HCEC 1CT (cell line): ENCODE data around the gene BZW2.
A peak's percentile ranks its signal among the peaks of the same experiment; 100 is the strongest.

Source experiments
- DNase-seq: peaks from one replicate; pipeline ENCODE4 v3.0.0-alpha.2; 2017

BZW2 gene

GRCh38 chr7:16645593-16646471 is at the start of gene BZW2, which contains the start of gene ANKMY2:
Gene BZW2 (plus strand): TSS chr7:16646181. CDS start chr7:16665444, 19,263 bp downstream.
Gene ANKMY2 (minus strand): TSS chr7:16645754. CDS start chr7:16645573, 181 bp downstream.
- DNase-seq, result peak; percentile 98

DNA sequence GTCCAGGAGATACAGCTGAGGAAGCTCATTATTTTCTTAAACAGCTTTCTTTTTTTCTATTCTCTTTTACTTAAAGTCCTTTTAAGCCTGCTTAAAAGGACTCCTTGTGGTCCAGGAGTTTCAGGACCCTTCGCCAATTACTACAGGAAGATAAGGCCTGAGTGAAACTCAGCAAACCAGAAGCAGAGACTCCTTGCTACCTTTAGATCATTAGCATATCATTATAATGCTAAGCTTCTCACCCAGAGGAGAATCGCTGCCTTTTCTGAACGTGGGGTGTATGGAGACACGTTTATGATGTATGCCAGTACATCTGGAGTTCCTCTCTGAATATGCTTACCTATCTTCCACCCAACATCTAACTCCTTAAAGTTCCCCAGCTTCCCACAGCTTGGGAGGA is 48.0 kb upstream of the BZW2 start:
- no peak for DNase-seq

DNA sequence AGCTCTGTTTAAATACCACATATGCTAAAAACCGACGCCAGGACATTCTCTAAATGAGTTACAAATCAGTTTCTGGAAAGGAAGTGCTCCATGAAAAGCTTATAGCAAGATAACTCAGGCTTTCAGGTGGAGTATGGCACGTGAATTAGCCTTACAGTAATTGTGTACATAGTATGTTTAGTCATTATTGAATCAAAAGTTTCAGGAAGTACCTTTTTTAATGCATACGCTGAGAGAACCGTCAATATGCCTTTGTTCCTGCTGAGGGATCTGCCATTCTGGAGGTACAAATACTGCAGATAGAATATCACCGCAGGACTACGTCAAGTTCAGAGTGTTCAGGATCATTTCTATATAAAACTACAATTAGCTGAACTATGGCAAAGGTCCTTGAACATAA is 46.1 kb upstream of the BZW2 start:
- no peak for DNase-seq

GRCh38 chr7:16603633-16604032 is 42.3 kb upstream of the BZW2 start:
- no peak for DNase-seq

GRCh38 chr7:16604054-16604453 is 41.9 kb upstream of the BZW2 start:
- DNase-seq, result peak; percentile 36

DNA sequence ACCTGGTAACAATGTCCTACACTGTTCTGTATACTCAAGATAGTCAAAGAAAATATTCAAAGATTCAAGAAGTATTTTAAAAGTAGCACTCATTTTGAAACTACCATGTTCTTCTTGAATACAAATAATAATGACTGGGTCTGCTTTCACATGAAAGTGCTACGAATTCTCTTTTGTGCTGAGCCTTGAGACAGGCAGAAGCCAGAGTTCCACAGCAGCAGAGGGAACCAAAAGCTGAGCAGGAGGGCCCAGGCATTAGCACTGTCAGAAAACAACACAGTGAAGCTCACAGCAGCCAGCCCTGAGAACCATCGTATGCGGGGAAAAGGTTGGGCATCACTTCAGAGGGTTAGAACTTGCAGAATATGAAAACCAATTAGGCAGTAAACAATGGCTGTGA is 39.3 kb upstream of the BZW2 start:
- DNase-seq, result no peak

- DNase-seq, result no peak
Measured at GRCh38 chr7:16609842-16610450, 36.0 kb upstream of the BZW2 start.

GRCh38 chr7:16611711-16612110 is 34.3 kb upstream of the BZW2 start:
- no peak for DNase-seq

- DNase-seq, result no peak
Measured at GRCh38 chr7:16615228-16615627, 30.8 kb upstream of the BZW2 start.

GRCh38 chr7:16616122-16616521 is 29.9 kb upstream of the BZW2 start:
- DNase-seq, result no peak

- DNase-seq, result no peak
Measured at GRCh38 chr7:16616542-16616941, 29.4 kb upstream of the BZW2 start.

- no peak for DNase-seq
Measured at GRCh38 chr7:16619979-16620408, 26.0 kb upstream of the BZW2 start.

- DNase-seq, result no peak
Measured at GRCh38 chr7:16626388-16626787, 19.6 kb upstream of the BZW2 start.

DNA sequence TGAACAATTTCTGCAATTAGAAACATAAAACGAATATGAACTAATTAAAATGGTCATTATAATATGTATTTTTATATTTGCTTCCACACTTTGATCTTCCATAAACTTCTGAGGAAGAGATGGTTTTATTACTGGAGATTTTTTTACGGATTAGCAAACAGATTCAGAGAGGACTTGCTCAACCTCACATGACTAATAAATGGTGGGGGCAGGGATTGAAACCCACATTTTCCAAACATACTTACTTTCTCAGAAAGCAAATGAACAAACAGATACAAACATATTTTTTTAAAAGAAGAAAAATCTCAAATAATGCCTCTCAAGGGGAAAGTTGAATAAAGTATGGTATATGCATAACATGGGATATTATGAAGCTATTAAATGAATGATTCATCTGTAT is 18.7 kb upstream of the BZW2 start:
- DNase-seq, result peak; percentile 59

DNA sequence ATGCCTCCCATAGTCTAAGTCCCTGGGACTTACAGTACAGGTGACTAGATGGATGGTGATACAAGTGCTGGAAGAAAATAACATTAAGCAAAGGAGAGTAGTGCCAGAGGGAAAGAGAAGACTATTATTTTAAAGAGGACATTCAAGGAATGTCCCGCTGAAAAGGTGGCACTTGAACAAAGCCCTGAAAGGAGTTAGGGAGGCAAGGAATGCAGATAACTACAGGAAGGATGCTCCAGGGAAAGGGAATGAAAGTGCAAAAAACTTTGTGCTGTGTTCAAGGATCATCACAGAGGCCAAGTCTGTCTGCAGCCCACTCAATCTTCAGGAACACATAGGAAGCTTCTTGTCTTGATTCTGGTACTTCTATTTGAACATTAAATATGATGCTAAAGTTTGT is 15.3 kb upstream of the BZW2 start:
- no peak for DNase-seq

DNA sequence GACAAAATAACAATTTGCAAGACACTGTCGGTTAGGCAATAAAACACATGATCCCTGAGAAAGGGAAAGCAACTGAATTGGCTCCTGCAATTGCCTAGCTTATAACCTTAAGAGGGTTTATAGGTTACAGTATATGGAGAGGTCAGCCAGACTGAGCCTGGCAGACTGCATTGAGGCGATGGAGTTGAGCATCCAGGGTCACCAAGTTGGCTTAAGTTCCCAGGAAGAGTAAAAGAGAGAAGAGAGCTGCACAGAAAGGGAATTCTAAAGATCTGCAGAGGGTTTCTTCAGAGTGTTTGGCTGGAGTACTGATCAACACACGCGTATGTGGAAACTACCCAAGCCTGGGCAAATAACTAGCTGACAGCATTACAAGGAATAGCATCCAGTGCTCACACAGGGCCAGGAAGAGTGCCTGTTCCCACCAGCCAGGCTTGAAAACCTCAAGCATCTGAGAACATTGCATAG is 11.7 kb upstream of the BZW2 start:
- no peak for DNase-seq

DNA sequence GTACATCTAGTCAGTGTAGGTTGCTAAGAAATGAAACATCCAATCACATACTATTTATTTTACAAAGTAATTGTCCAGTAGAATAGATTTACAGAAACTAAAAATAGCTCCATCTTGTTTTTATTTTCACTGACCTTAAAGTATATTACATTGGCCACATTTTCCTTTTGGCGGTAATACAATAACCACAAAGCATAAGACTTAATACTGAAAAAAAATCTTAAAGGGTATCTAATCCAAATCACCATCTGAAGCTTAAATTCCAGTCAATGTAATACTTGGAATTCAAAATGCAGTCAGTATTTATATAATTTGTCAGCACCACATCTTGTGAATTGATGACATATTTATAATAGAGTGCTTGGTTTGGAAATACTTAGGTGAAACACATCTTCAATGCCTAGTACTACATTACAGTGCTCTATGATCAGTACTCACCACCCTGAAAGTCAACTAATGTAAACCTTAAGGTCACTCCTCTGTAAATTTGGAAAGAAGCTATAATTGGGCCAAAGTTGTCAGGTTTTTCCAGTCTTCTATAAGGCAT is 9.4 kb upstream of the BZW2 start:
- peak; percentile 38 for DNase-seq

DNA sequence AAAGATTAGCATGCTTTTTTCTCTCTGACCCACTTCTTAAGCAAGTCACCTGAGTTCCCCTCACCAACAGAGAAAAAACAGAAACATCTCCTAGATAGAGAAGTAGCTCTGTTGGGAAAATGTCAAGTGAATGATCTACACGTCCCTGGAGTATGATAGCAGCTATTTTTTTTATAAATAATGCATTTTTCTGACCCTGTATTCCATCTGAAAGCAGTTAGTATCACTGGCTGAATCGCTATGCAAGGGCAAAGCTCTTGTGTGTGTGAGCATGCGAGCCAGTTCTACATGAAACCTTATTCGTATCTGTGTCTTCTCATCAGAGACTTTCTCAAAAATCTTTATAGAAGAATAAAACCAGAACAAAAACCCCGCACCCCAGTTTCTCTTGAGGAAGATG is 8.6 kb upstream of the BZW2 start:
- no peak for DNase-seq

- DNase-seq, result no peak
Measured at GRCh38 chr7:16638282-16639280, 7.4 kb upstream of the BZW2 start.

DNA sequence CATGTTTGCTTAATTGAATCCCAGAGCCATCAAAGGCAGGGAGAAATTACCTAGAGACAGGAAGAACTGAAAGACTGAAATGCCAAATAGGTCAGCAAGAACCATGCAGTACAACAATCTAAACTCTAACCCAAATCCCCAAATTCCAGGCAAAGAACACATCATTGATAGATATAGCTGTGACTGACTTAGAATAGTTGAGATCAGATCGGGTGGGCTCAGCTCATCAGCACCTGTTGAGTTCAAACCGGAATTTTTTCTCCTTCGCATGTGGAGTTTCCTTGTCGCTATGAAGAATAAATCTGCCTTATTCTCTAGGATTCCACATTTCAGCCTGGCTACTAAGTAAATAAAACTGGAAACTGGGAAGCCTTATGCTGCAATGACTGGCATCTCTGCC is 1.8 kb upstream of the BZW2 start:
- DNase-seq, result no peak

DNA sequence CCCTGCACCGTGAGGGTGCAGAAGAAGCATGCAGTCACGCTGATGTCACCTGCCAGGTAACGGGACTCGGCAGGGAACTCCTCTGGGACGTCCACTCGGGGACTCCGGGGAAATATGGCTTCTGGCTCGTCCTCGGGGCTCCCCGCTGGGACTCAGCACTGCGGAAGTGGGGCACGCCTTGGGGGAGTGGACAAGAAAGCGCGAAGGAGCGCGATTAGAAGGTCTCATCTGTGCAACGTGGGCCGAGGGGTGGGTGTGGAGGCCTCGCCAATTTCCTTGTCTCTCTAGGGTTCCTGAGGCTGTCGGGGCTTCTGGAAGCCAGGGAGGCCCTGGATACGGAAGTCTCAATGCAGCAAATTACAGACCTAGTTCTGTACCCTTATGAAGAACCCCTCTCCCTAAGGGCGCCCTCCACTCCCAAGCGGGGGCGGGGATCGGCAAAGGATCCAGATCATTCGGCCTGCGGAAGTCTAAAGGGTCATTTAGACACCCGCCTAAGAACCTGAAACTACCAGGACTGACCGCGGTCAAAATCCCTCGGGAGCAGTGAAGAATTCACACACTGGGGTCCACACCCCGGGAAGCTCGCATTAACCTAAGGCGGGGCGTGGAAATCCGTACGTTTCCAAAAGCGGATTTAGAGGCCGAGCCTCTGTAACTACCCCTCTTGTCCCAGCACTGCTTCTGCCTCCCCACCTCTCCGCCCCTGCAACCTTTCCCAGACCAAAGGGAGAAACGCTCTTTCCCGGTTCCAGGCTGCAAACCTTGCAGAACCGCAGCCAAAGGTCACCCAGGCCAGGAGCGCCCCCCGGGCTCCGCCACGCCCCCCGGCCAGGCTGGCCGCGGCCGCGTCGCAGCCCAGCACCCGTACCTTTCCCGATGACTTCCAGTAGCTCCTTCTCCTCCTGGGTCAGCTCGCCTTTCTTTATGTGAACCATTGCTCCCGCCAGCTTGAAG is 1.1 kb upstream of the BZW2 start:
- peak; percentile 76 for DNase-seq
